Measurements from ENCODE around the gene LRRC25. TPM values are rescaled to one million over a fixed set of nuclear protein-coding genes. Genes with fewer than 3 reads are reported as not detected.

LRRC25 gene
- total RNA-seq, 1 donor from 2014 or later, result not detected

GRCh38 chr19:18344582-18344950 is 52.9 kb downstream of the LRRC25 start:
- H3K4me1 Mint-ChIP-seq (ENCODE audit: unreplicated experiment), result peaks cover 13% of the 10 kb centered on the region
- TF ChIP-seq, protein P1, sequence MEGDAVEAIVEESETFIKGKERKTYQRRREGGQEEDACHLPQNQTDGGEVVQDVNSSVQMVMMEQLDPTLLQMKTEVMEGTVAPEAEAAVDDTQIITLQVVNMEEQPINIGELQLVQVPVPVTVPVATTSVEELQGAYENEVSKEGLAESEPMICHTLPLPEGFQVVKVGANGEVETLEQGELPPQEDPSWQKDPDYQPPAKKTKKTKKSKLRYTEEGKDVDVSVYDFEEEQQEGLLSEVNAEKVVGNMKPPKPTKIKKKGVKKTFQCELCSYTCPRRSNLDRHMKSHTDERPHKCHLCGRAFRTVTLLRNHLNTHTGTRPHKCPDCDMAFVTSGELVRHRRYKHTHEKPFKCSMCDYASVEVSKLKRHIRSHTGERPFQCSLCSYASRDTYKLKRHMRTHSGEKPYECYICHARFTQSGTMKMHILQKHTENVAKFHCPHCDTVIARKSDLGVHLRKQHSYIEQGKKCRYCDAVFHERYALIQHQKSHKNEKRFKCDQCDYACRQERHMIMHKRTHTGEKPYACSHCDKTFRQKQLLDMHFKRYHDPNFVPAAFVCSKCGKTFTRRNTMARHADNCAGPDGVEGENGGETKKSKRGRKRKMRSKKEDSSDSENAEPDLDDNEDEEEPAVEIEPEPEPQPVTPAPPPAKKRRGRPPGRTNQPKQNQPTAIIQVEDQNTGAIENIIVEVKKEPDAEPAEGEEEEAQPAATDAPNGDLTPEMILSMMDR (IDR thresholded peaks at IDR 0.05; ENCODE audit: unreplicated experiment), result no peak
- no peak overlapping the region for H3K27ac Mint-ChIP-seq (ENCODE audit: unreplicated experiment)
- no peak overlapping the region for H3K4me3 Mint-ChIP-seq (ENCODE audit: unreplicated experiment)
- no peaks in the 10 kb centered on the region for H3K9me3 Mint-ChIP-seq (ENCODE audit: unreplicated experiment)
- H3K27me3 Mint-ChIP-seq (ENCODE audit: unreplicated experiment), result peaks cover 7% of the 10 kb centered on the region
- peaks cover 11% of the 10 kb centered on the region for H3K36me3 Mint-ChIP-seq (ENCODE audit: low read depth, unreplicated experiment)
- no peak for DNase-seq (ENCODE audit: low spot score)

- Mint-ChIP-seq H3K36me3 (ENCODE audit: low read depth, unreplicated experiment) (peaks cover 9% of the 10 kb centered on the region), H3K27ac (ENCODE audit: unreplicated experiment) (no peak overlapping the region), H3K9me3 (ENCODE audit: unreplicated experiment) (no peaks in the 10 kb centered on the region), H3K4me1 (ENCODE audit: unreplicated experiment) (peaks cover 14% of the 10 kb centered on the region), H3K27me3 (ENCODE audit: unreplicated experiment) (peaks cover 8% of the 10 kb centered on the region), H3K4me3 (ENCODE audit: unreplicated experiment) (peak overlapping the region; percentile 50)
- no peak for DNase-seq (ENCODE audit: low spot score)
- TF ChIP-seq, protein P1 (IDR thresholded peaks at IDR 0.05; ENCODE audit: unreplicated experiment), result no peak
Observed at GRCh38 chr19:18342090-18342632, 55.3 kb downstream of the LRRC25 start.

Small RNA genes within 50 kb of the gene (microRNA-seq; reads per million reads assigned to microRNA genes)
- gene MIR3189 (ENCODE audit: unreplicated experiment), result not detected

Other genes starting within 250 kb of the LRRC25 start
- 28.0 TPM for gene PIK3R2, start 244.5 kb downstream of the LRRC25 start, total RNA-seq (ENCODE audit: unreplicated experiment)
- not detected for gene IFI30, start 223.8 kb downstream of the LRRC25 start, total RNA-seq (ENCODE audit: unreplicated experiment)
- gene MPV17L2, start 204.4 kb downstream of the LRRC25 start, total RNA-seq (ENCODE audit: unreplicated experiment), result 17.7 TPM
- gene RAB3A, start 193.6 kb downstream of the LRRC25 start, total RNA-seq (ENCODE audit: unreplicated experiment), result 3.1 TPM
- gene PDE4C, start 171.2 kb downstream of the LRRC25 start, total RNA-seq (ENCODE audit: unreplicated experiment), result 0.85 TPM
- gene IQCN, start 123.2 kb downstream of the LRRC25 start, total RNA-seq (ENCODE audit: unreplicated experiment), result 1.2 TPM
- gene JUND, start 116.0 kb downstream of the LRRC25 start, total RNA-seq (ENCODE audit: unreplicated experiment), result 129 TPM
- gene LSM4, start 74.5 kb downstream of the LRRC25 start, total RNA-seq (ENCODE audit: unreplicated experiment), result 166 TPM
- gene PGPEP1, start 57.0 kb downstream of the LRRC25 start, total RNA-seq (ENCODE audit: unreplicated experiment), result 32.1 TPM
- 1.3 TPM for gene GDF15, start 11.5 kb downstream of the LRRC25 start, total RNA-seq (ENCODE audit: unreplicated experiment)
- gene SSBP4, start 21.8 kb upstream of the LRRC25 start, total RNA-seq (ENCODE audit: unreplicated experiment), result 60.7 TPM
- 68.5 TPM for gene ISYNA1, start 40.5 kb upstream of the LRRC25 start, total RNA-seq (ENCODE audit: unreplicated experiment)
- gene ELL, start 124.4 kb upstream of the LRRC25 start, total RNA-seq (ENCODE audit: unreplicated experiment), result 11.0 TPM
- 229 TPM for gene FKBP8, start 146.0 kb upstream of the LRRC25 start, total RNA-seq (ENCODE audit: unreplicated experiment)
- 105 TPM for gene KXD1, start 160.2 kb upstream of the LRRC25 start, total RNA-seq (ENCODE audit: unreplicated experiment)
- 1,465 TPM for gene UBA52, start 174.2 kb upstream of the LRRC25 start, total RNA-seq (ENCODE audit: unreplicated experiment)
- gene REX1BD, start 191.2 kb upstream of the LRRC25 start, total RNA-seq (ENCODE audit: unreplicated experiment), result 88.8 TPM
- 0.74 TPM for gene CRLF1, start 209.2 kb upstream of the LRRC25 start, total RNA-seq (ENCODE audit: unreplicated experiment)
- gene TMEM59L, start 215.2 kb upstream of the LRRC25 start, total RNA-seq (ENCODE audit: unreplicated experiment), result 0.15 TPM
- gene KLHL26, start 239.4 kb upstream of the LRRC25 start, total RNA-seq (ENCODE audit: unreplicated experiment), result 5.1 TPM